GM23338 (cell line): ENCODE data around the gene GLMP.

Experiments used
- CREB1 ChIP-seq: fragments of 250-450 bp; sonication (Bioruptor Pico); IDR thresholded peaks from 2 replicates; pipeline ENCODE4 v1.5.0; 2020; ENCODE audit warnings: low read depth, mild to moderate bottlenecking, moderate library complexity
- CTCF ChIP-seq, 2 experiments: fragments of 200-600 bp in 1 of 2; sonication (generic) in 1 of 2; conservative IDR thresholded peaks; 2 replicates each; pipeline versions ENCODE4 v1.5.1 to v1.6.1; 2016 to 2017; ENCODE audit warnings: antibody characterized with exemption in 2 of 2, low read depth in 2 of 2, mild to moderate bottlenecking in 2 of 2, moderate library complexity in 1 of 2
- EZH2 ChIP-seq: fragments of 200-600 bp; sonication (generic); IDR thresholded peaks from one replicate; pipeline ENCODE4 v1.8.0; 2017; ENCODE audit warnings: antibody characterized with exemption, mild to moderate bottlenecking, low read depth; ENCODE audit not compliant: unreplicated experiment
- POLR2AphosphoS5 ChIP-seq: IDR thresholded peaks from 2 replicates; pipeline ENCODE4 v1.6.1; 2016; ENCODE audit warnings: antibody characterized with exemption, low read depth
- TF ChIP-seq, protein P1 (sequence below): IDR thresholded peaks from 2 replicates; pipeline ENCODE4 v1.6.1; 2016; ENCODE audit warnings: antibody characterized with exemption

DNA sequence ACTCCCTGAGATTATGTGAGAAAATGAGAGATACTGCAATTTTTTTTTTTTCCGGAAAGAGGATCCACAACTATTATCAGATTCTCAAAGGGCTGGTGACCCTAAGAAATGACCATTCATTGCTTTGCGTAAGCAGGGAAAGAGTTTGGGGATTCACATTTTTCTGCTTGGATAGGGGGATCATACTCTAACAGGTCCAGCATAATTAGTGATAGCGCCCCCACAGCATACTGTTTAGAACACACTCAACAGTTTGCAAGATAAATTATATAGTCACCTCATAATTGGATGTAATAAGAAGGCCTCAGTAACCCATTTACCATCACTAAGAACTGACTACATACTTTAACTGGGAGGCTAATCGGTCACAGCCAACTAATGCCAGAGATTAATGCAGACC, 40.8 kb upstream of the GLMP start:
- TF ChIP-seq CTCF (conservative IDR thresholded peaks at IDR 0.05; ENCODE audit: low read depth in 2 of 2) (peak; percentile 51 to 55), EZH2 (no peak), POLR2AphosphoS5 (no peak), CREB1 (CRISPR knock-in tag) (no peak)
- TF ChIP-seq, protein P1, sequence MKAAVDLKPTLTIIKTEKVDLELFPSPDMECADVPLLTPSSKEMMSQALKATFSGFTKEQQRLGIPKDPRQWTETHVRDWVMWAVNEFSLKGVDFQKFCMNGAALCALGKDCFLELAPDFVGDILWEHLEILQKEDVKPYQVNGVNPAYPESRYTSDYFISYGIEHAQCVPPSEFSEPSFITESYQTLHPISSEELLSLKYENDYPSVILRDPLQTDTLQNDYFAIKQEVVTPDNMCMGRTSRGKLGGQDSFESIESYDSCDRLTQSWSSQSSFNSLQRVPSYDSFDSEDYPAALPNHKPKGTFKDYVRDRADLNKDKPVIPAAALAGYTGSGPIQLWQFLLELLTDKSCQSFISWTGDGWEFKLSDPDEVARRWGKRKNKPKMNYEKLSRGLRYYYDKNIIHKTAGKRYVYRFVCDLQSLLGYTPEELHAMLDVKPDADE, result no peak
